Ishikawa (cell line): Measurements from ENCODE around the gene WDR5.

Source experiments
- CEBPB ChIP-seq: IDR thresholded peaks from 2 replicates; pipeline ENCODE4 v1.6.1; 2012
- CREB1 ChIP-seq: IDR thresholded peaks from 2 replicates; pipeline ENCODE4 v1.6.1; 2012; ENCODE audit warnings: low read depth
- EGR1 ChIP-seq: IDR thresholded peaks from 2 replicates; pipeline ENCODE4 v1.6.1; 2012
- EP300 ChIP-seq: IDR thresholded peaks from 2 replicates; pipeline ENCODE4 v1.6.1; 2012; ENCODE audit warnings: borderline replicate concordance
- FOXM1 ChIP-seq: IDR thresholded peaks from 2 replicates; pipeline ENCODE4 v1.6.1; 2012; ENCODE audit warnings: low read depth, borderline replicate concordance
- MAX ChIP-seq: IDR thresholded peaks from 2 replicates; pipeline ENCODE4 v1.6.1; 2012
- NFIC ChIP-seq: IDR thresholded peaks from 2 replicates; pipeline ENCODE4 v1.6.1; 2012
- RAD21 ChIP-seq: IDR thresholded peaks from 2 replicates; pipeline ENCODE4 v1.6.1; 2012; ENCODE audit warnings: low read depth
- REST ChIP-seq: IDR thresholded peaks from 2 replicates; pipeline ENCODE4 v1.6.1; 2012; ENCODE audit warnings: low read depth, mild to moderate bottlenecking
- TAF1 ChIP-seq: IDR thresholded peaks from 2 replicates; pipeline ENCODE4 v1.6.1; 2012; ENCODE audit warnings: low read depth, mild to moderate bottlenecking
- TCF12 ChIP-seq: IDR thresholded peaks from 2 replicates; pipeline ENCODE4 v1.6.1; 2012; ENCODE audit warnings: low read depth
- TEAD4 ChIP-seq: IDR thresholded peaks from 2 replicates; pipeline ENCODE4 v1.6.1; 2012
- USF1 ChIP-seq: IDR thresholded peaks from 2 replicates; pipeline ENCODE4 v1.6.1; 2012
- YY1 ChIP-seq: IDR thresholded peaks from 2 replicates; pipeline ENCODE4 v1.6.1; 2012; ENCODE audit warnings: low read depth
- ZBTB7A ChIP-seq: IDR thresholded peaks from 2 replicates; pipeline ENCODE4 v1.6.1; 2012; ENCODE audit warnings: low read depth

The WDR5 gene

GRCh38 chr9:134152488-134152887 lies 16.6 kb downstream of the WDR5 start:
- TF ChIP-seq RAD21: no peak
- TF ChIP-seq CEBPB: no peak
- TF ChIP-seq CREB1: no peak
- TF ChIP-seq ZBTB7A: no peak
- no peak for TF ChIP-seq MAX
- TF ChIP-seq EGR1: no peak
- no peak for TF ChIP-seq EP300
- no peak for TF ChIP-seq TAF1
- no peak for TF ChIP-seq USF1
- no peak for TF ChIP-seq TCF12
- TF ChIP-seq FOXM1: no peak
- no peak for TF ChIP-seq TEAD4
- no peak for TF ChIP-seq YY1
- no peak for TF ChIP-seq REST
- no peak for TF ChIP-seq NFIC

GRCh38 chr9:134153450-134153849 lies 17.6 kb downstream of the WDR5 start:
- TF ChIP-seq CEBPB: no peak
- TF ChIP-seq CREB1: no peak
- TF ChIP-seq NFIC: no peak
- no peak for TF ChIP-seq FOXM1
- TF ChIP-seq TAF1: no peak
- no peak for TF ChIP-seq REST
- TF ChIP-seq MAX: no peak
- TF ChIP-seq TCF12: no peak
- no peak for TF ChIP-seq EGR1
- no peak for TF ChIP-seq YY1
- no peak for TF ChIP-seq EP300
- no peak for TF ChIP-seq RAD21
- no peak for TF ChIP-seq ZBTB7A
- TF ChIP-seq TEAD4: no peak
- TF ChIP-seq USF1: no peak

- TF ChIP-seq EGR1: no peak
- no peak for TF ChIP-seq REST
- no peak for TF ChIP-seq YY1
- TF ChIP-seq TCF12: no peak
- TF ChIP-seq MAX: no peak
- no peak for TF ChIP-seq FOXM1
- TF ChIP-seq ZBTB7A: no peak
- TF ChIP-seq TAF1: no peak
- TF ChIP-seq CREB1: no peak
- TF ChIP-seq CEBPB: no peak
These were observed 18.4 kb downstream of the WDR5 start for GRCh38 chr9:134154262-134154701.

- TF ChIP-seq NFIC (no peak), ZBTB7A (no peak), TAF1 (no peak), RAD21 (no peak), EGR1 (no peak), MAX (no peak)
These were observed 20.0 kb downstream of the WDR5 start for GRCh38 chr9:134155812-134156377.
